ENCODE results near the gene FAM219A. TPM values are rescaled to one million over a fixed set of nuclear protein-coding genes. Genes with fewer than 3 reads are reported as not detected.
"Not testable (repeated sequence)": the region's sequence is repeated elsewhere in the genome, so short reads cannot be mapped to it uniquely, and the experiment has no call there.

Gene FAM219A
- total RNA-seq, 1 donor from 2014 or later = 17.5 TPM

GRCh38 chr9:34443533-34443932 is 14.8 kb downstream of the FAM219A start:
- Mint-ChIP-seq H3K27me3 (no peaks in the 10 kb centered on the region), H3K9me3 (ENCODE audit: low read depth) (no peaks in the 10 kb centered on the region), H3K36me3 (ENCODE audit: insufficient read depth) (peaks cover 6% of the 10 kb centered on the region), H3K4me1 (ENCODE audit: low read depth) (peaks cover 6% of the 10 kb centered on the region), H3K27ac (no peak overlapping the region), H3K4me3 (ENCODE audit: low read depth) (no peak overlapping the region)
- TF ChIP-seq CTCF (IDR thresholded peaks at IDR 0.05; ENCODE audit: unreplicated experiment) = no peak
- no peak for DNase-seq (ENCODE audit: low spot score, unreplicated experiment)

GRCh38 chr9:34442770-34443169 is 15.6 kb downstream of the FAM219A start:
- no peak overlapping the region for H3K27ac Mint-ChIP-seq
- H3K27me3 Mint-ChIP-seq = no peaks in the 10 kb centered on the region
- peaks cover 6% of the 10 kb centered on the region for H3K4me1 Mint-ChIP-seq (ENCODE audit: low read depth)

DNA sequence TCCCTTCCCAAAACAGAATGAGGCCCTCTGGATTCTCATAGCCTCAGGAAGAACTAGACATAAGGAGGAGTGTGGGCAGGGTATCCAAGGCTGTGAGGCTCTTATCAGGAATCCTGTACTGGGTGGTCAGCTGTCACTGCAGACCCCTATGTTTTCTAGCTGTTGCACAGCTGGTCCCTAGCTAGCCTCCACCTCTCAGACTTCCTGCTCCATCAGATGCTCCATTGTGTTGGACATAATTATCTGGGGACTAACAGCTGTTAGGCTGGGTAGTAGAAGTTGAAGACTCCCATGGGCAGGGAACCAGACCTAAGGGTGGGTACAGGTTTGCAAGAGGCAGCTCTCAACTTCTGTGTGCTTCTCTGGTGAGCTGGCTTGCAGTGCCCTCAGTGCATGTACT is 18.4 kb downstream of the FAM219A start:
- no peak overlapping the region for H3K4me3 Mint-ChIP-seq (ENCODE audit: low read depth)
- H3K9me3 Mint-ChIP-seq (ENCODE audit: low read depth) = no peaks in the 10 kb centered on the region

More at GRCh38 chr9:34442770-34443169, 15.6 kb downstream of the FAM219A start:
- no peak for TF ChIP-seq CTCF (IDR thresholded peaks at IDR 0.05; ENCODE audit: unreplicated experiment)
- no peak for DNase-seq (ENCODE audit: low spot score, unreplicated experiment)
- peaks cover 7% of the 10 kb centered on the region for H3K36me3 Mint-ChIP-seq (ENCODE audit: insufficient read depth)
- H3K9me3 Mint-ChIP-seq (ENCODE audit: low read depth) = no peaks in the 10 kb centered on the region
- no peak overlapping the region for H3K4me3 Mint-ChIP-seq (ENCODE audit: low read depth)

DNA sequence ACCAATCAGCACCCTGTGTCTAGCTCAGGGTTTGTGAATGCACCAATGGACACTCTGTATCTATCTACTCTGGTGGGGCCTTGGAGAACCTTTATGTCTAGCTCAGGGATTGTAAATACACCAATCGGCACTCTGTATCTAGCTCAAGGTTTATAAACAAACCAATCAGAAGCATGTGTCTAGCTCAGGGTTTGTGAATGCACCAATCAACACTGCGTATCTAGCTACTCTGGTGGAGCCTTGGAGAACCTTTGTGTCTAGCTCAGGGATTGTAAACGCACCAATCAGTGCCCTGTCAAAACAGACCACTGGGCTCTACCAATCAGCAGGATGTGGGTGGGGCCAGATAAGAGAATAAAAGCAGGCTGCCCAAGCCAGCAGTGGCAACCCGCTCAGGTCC is 19.9 kb downstream of the FAM219A start:
- not testable (repeated sequence) for H3K9me3 Mint-ChIP-seq (ENCODE audit: low read depth); H3K4me3 Mint-ChIP-seq (ENCODE audit: low read depth); H3K4me1 Mint-ChIP-seq (ENCODE audit: low read depth); H3K27ac Mint-ChIP-seq; H3K27me3 Mint-ChIP-seq; DNase-seq (ENCODE audit: low spot score, unreplicated experiment); H3K36me3 Mint-ChIP-seq (ENCODE audit: insufficient read depth)

More for the DNA sequence above, 18.4 kb downstream of the FAM219A start:
- DNase-seq (ENCODE audit: low spot score, unreplicated experiment) = no peak
- H3K27me3 Mint-ChIP-seq = no peaks in the 10 kb centered on the region
- H3K27ac Mint-ChIP-seq = no peak overlapping the region
- no peak for TF ChIP-seq CTCF (IDR thresholded peaks at IDR 0.05; ENCODE audit: unreplicated experiment)
- H3K36me3 Mint-ChIP-seq (ENCODE audit: insufficient read depth) = peaks cover 9% of the 10 kb centered on the region
- H3K4me1 Mint-ChIP-seq (ENCODE audit: low read depth) = peaks cover 6% of the 10 kb centered on the region

DNA sequence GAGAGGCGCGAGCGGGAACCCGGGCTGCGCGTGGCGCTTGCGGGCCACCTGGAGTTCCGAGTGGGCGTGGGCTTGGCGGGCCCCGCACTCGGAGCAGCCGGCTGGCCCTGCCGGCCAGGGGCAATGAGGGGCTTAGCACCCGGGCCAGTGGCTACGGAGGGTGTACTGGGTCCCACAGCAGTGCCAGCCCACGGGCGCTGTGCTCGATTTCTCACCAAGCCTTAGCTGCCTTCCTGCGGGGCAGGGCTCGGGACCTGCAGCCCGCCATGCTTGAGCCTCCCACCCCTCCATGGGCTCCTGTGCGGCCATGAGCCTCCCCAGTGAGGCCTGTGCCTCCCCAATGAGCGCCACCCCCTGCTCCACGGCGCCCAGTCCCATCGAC is 20.5 kb downstream of the FAM219A start:
- not testable (repeated sequence) for H3K27ac Mint-ChIP-seq; DNase-seq (ENCODE audit: low spot score, unreplicated experiment); H3K4me3 Mint-ChIP-seq (ENCODE audit: low read depth); H3K9me3 Mint-ChIP-seq (ENCODE audit: low read depth); H3K4me1 Mint-ChIP-seq (ENCODE audit: low read depth); H3K36me3 Mint-ChIP-seq (ENCODE audit: insufficient read depth); H3K27me3 Mint-ChIP-seq

DNA sequence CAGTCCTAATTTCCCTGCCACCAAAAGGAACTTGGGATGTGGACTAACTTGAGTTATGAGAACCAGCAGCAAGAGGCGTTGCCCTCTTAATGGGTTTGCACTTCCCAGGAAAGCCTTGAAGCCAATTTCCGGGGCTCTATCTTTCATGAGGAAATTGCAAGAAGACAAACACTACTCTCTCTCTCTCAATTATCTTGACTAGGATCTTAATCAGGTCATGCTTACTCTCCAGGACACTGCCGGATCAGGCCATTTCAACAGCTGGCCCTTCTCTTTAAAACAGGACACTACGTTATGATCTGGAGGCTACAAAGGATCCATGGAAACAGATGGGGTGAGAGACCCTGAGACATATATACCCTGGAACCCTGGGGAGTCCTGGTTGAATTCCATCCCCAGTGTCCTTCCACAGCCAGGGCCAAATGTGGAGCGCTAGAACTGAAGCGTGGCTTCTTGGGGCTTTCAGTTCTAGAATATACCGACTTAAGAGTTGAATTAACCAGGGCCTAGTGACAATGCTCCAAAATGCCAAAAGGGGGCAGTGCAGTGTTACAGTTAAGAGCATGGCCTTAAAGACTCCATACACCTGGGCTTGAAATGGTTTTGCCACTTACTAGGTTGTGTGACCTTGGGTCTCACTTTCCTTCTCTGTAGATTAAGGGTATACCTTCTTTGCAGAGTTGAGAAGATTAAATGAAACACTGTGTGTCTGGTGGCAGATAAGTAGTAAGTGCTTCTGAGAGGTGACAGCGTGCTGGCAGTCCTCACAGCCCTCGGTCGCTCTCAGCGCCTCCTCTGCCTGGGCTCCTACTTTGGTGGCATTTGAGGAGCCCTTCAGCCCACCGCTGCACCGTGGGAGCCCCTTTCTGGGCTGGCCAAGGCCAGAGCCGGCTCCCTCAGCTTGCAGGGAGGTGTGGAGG is 21.1 kb downstream of the FAM219A start:
- Mint-ChIP-seq H3K9me3 (ENCODE audit: low read depth) (no peaks in the 10 kb centered on the region), H3K4me1 (ENCODE audit: low read depth) (no peaks in the 10 kb centered on the region), H3K36me3 (ENCODE audit: insufficient read depth) (peaks cover 9% of the 10 kb centered on the region), H3K4me3 (ENCODE audit: low read depth) (no peak overlapping the region), H3K27me3 (no peaks in the 10 kb centered on the region), H3K27ac (no peak overlapping the region)
- TF ChIP-seq CTCF (IDR thresholded peaks at IDR 0.05; ENCODE audit: unreplicated experiment) = peak; percentile 80
- peak; percentile 19 for DNase-seq (ENCODE audit: low spot score, unreplicated experiment)

All from progenitor cell of endocrine pancreas (in vitro differentiated cells).